Endothelial cell of umbilical vein (primary cell): Measurements from ENCODE around the gene F5. TPM values are rescaled to one million over a fixed set of nuclear protein-coding genes. Genes with fewer than 3 reads are reported as not detected.

Experiments used
- BruUV-seq: library from RNA; stranded (reverse); fragments of 400-500 nt; replicated peaks from 2 replicates; lab custom pipeline; 2021; lab: Mats Ljungman, UMichigan
- CTCF ChIA-PET: fragments of 300-600, 350-600 bp; sonication (Branson Sonifier 250); formaldehyde crosslinking; loops from one replicate; lab custom pipeline; 2021; ENCODE audit warnings: antibody characterized with exemption, inconsistent platforms; lab: Charles Lee
- POLR2A ChIA-PET: fragments of 300-600, 350-600 bp; sonication (Branson Sonifier 250); formaldehyde crosslinking; loops from one replicate; lab custom pipeline; 2021; ENCODE audit warnings: antibody characterized with exemption, inconsistent platforms; lab: Charles Lee
- DNase-seq: peaks from one replicate; pipeline ENCODE4 v3.0.0-alpha.2; 2011; ENCODE audit warnings: low read depth, low spot score
- FAIRE-seq: peaks from 2 replicates; lab custom pipeline; 2011; peaks lifted over from hg19 to GRCh38; lab: Jason Lieb, UNC
- H2AFZ ChIP-seq: 2 replicates; pipeline ENCODE4 v1.6.0; 2012; ENCODE audit warnings: low read depth, low read length, control low read depth, inconsistent platforms
- H3K27ac ChIP-seq: 2 replicates; pipeline ENCODE4 v1.5.1; 2011; ENCODE audit warnings: low read depth, mild to moderate bottlenecking, control low read depth, low read length, moderate library complexity; ENCODE audit not compliant: insufficient read depth
- H3K27me3 ChIP-seq, 2 experiments: 2 replicates each; pipeline versions ENCODE4 v1.6.0 to v1.6.1; 2011; ENCODE audit warnings: low read length in 2 of 2, mixed read lengths in 1 of 2; ENCODE audit not compliant: control insufficient read depth in 2 of 2, insufficient read depth in 2 of 2
- H3K36me3 ChIP-seq, 2 experiments: 2 replicates in 1 of 2; 3 replicates in 1 of 2; pipeline ENCODE4 v1.5.1; 2011; ENCODE audit warnings: low read length in 2 of 2, mild to moderate bottlenecking in 1 of 2, moderate library complexity in 1 of 2; ENCODE audit not compliant: control insufficient read depth in 2 of 2, insufficient read depth in 2 of 2; ENCODE audit errors: extremely low read depth in 1 of 2
- H3K4me1 ChIP-seq: 3 replicates; pipeline ENCODE4 v1.5.1; 2011; ENCODE audit warnings: mild to moderate bottlenecking, low read length; ENCODE audit not compliant: control insufficient read depth, insufficient read depth; ENCODE audit errors: extremely low read depth
- H3K4me2 ChIP-seq: 2 replicates; pipeline ENCODE4 v1.6.1; 2011; ENCODE audit warnings: low read length, control low read depth, mixed read lengths; ENCODE audit not compliant: insufficient read depth
- H3K4me3 ChIP-seq, 3 experiments: fragments of 200-600 bp in 1 of 3; sonication (generic), shearing (Covaris generic) in 1 of 3; replicated peaks in 1 of 3; 2 replicates each; pipeline ENCODE4 v1.5.1; 2011 to 2016; ENCODE audit warnings: control low read depth in 3 of 3, low read length in 3 of 3, mild to moderate bottlenecking in 2 of 3, inconsistent platforms in 1 of 3, low read depth in 1 of 3, moderate library complexity in 1 of 3; ENCODE audit not compliant: insufficient read depth in 1 of 3
- H3K79me2 ChIP-seq: 2 replicates; pipeline ENCODE4 v1.6.0; 2012; ENCODE audit warnings: low read length, inconsistent platforms; ENCODE audit not compliant: control insufficient read depth, insufficient read depth
- H3K9ac ChIP-seq: replicated peaks from 2 replicates; pipeline ENCODE3; 2011; ENCODE audit warnings: low read length, control low read depth; ENCODE audit not compliant: insufficient read depth; ENCODE audit errors: extremely low read depth
- H3K9me1 ChIP-seq: replicated peaks from 3 replicates; pipeline ENCODE4 v1.6.0; 2011; ENCODE audit warnings: mild to moderate bottlenecking, low read length; ENCODE audit not compliant: control insufficient read depth, insufficient read depth; ENCODE audit errors: extremely low read depth
- H3K9me3 ChIP-seq: replicated peaks from 2 replicates; pipeline ENCODE4 v1.5.1; 2012; ENCODE audit warnings: low read length, inconsistent platforms; ENCODE audit not compliant: control insufficient read depth, insufficient read depth
- H4K20me1 ChIP-seq: replicated peaks from 2 replicates; pipeline ENCODE3; 2011; ENCODE audit warnings: mild to moderate bottlenecking, low read length; ENCODE audit not compliant: control insufficient read depth, insufficient read depth; ENCODE audit errors: extremely low read depth
- EZH2 ChIP-seq: IDR thresholded peaks from 2 replicates; pipeline ENCODE4 v1.6.1; 2012; ENCODE audit warnings: borderline replicate concordance, low read depth, mild to moderate bottlenecking, moderate library complexity, low read length, inconsistent platforms; ENCODE audit not compliant: severe bottlenecking
- FOS ChIP-seq: IDR thresholded peaks from 2 replicates; pipeline ENCODE4 v1.6.1; 2011; ENCODE audit warnings: mild to moderate bottlenecking, low read length, moderate library complexity, borderline replicate concordance; ENCODE audit not compliant: insufficient read depth
- GATA2 ChIP-seq: IDR thresholded peaks from 2 replicates; pipeline ENCODE4 v1.7.0; 2011; ENCODE audit warnings: low read depth, mild to moderate bottlenecking, moderate library complexity, mixed read lengths, low read length; ENCODE audit not compliant: insufficient read length, insufficient read depth
- JUN ChIP-seq: IDR thresholded peaks from 2 replicates; pipeline ENCODE4 v1.6.1; 2011; ENCODE audit warnings: borderline replicate concordance, low read depth; ENCODE audit not compliant: insufficient read length, insufficient read depth
- MYC ChIP-seq: IDR thresholded peaks from one replicate; pipeline ENCODE4 v1.6.1; 2011; ENCODE audit warnings: mild to moderate bottlenecking, low read depth, low read length
- POLR2A ChIP-seq: IDR thresholded peaks from 2 replicates; pipeline ENCODE4 v1.6.1; 2012; ENCODE audit warnings: low read depth, mild to moderate bottlenecking, control low read depth, low read length
- POLR2AphosphoS5 ChIP-seq: IDR thresholded peaks from 2 replicates; pipeline ENCODE4 v1.6.1; 2012; ENCODE audit warnings: low read depth, mild to moderate bottlenecking, control low read depth, low read length, moderate library complexity; ENCODE audit not compliant: insufficient read depth
- dilution Hi-C: fragments of 300-500 bp; cut with MboI; formaldehyde crosslinking; loops from one replicate; pipeline ENCODE4 v1.15.0; 2019; ENCODE audit warnings: low sequenced_read_pairs; ENCODE audit not compliant: extremely low pct_ligation_motif_present
- intact Hi-C: fragments of 100-400 bp; cut with micrococcal nuclease; formaldehyde crosslinking; loops from one replicate; pipeline ENCODE4 v1.10.0; 2022
- polyA plus RNA-seq, 4 experiments: library from polyadenylated mRNA; depleted of rRNA in 3 of 4; stranded (reverse) in 3 of 4; unstranded in 1 of 4; fragments of >200 nt; gene quantifications; 2 replicates each; pipeline versions ENCODE4 v1.2.1 to v1.2.3, GENCODE V29; 2011 to 2012; ENCODE audit warnings: missing spikeins in 1 of 4
- total RNA-seq: library from RNA; stranded (reverse); gene quantifications from 2 replicates; pipeline ENCODE4 v1.2.3, GENCODE V29; 2021
- TF ChIP-seq, protein P1 (sequence below), 2 donors: IDR thresholded peaks; 1 replicate in 1 of 2; 2 replicates in 1 of 2; pipeline ENCODE4 v1.5.1; 2011; ENCODE audit warnings: low read length in 2 of 2, mild to moderate bottlenecking in 2 of 2, moderate library complexity in 2 of 2, control low read depth in 1 of 2, inconsistent platforms in 1 of 2, low read depth in 1 of 2; ENCODE audit not compliant: insufficient read depth in 1 of 2; ENCODE audit errors: extremely low read depth in 1 of 2
- TF ChIP-seq, protein P2 (sequence below): IDR thresholded peaks from 2 replicates; pipeline ENCODE4 v1.6.1; 2011; ENCODE audit not compliant: insufficient read depth, insufficient read length

The F5 gene
- total and polyA plus RNA-seq, 2 donors (not counting 3 experiments of a cell fraction or from before 2014, with no cell fraction given): not detected

GRCh38 chr1:169513208-169513607 is 73.1 kb downstream of the F5 start:
- Histone ChIP-seq H4K20me1 (no peaks in the 10 kb centered on the region), H3K79me2 (no peaks in the 10 kb centered on the region), H3K4me1 (peaks cover 33% of the 10 kb centered on the region), H3K36me3 (no peaks in the 10 kb centered on the region), H2AFZ (peak overlapping the region; percentile 21), H3K27ac (no peak overlapping the region), H3K4me3 (no peak overlapping the region), H3K9ac (no peak overlapping the region), H3K4me2 (no peak overlapping the region), H3K27me3 (no peaks in the 10 kb centered on the region), H3K9me3 (no peaks in the 10 kb centered on the region), H3K9me1 (no peaks in the 10 kb centered on the region)
- TF ChIP-seq, protein P1, sequence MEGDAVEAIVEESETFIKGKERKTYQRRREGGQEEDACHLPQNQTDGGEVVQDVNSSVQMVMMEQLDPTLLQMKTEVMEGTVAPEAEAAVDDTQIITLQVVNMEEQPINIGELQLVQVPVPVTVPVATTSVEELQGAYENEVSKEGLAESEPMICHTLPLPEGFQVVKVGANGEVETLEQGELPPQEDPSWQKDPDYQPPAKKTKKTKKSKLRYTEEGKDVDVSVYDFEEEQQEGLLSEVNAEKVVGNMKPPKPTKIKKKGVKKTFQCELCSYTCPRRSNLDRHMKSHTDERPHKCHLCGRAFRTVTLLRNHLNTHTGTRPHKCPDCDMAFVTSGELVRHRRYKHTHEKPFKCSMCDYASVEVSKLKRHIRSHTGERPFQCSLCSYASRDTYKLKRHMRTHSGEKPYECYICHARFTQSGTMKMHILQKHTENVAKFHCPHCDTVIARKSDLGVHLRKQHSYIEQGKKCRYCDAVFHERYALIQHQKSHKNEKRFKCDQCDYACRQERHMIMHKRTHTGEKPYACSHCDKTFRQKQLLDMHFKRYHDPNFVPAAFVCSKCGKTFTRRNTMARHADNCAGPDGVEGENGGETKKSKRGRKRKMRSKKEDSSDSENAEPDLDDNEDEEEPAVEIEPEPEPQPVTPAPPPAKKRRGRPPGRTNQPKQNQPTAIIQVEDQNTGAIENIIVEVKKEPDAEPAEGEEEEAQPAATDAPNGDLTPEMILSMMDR (IDR thresholded peaks at IDR 0.05; ENCODE audit: extremely low read depth in 1 of 2, insufficient read depth in 1 of 2, low read depth in 1 of 2, low read length in 2 of 2): no peak
- TF ChIP-seq POLR2AphosphoS5: no peak
- TF ChIP-seq GATA2: no peak
- TF ChIP-seq JUN: no peak
- TF ChIP-seq, protein P2, sequence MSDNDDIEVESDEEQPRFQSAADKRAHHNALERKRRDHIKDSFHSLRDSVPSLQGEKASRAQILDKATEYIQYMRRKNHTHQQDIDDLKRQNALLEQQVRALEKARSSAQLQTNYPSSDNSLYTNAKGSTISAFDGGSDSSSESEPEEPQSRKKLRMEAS: no peak
- no peak for TF ChIP-seq FOS
- TF ChIP-seq POLR2A: no peak
- no peak for TF ChIP-seq EZH2
- TF ChIP-seq MYC: no peak
- dilution Hi-C loops: no loop called here
- CTCF ChIA-PET: no interaction called here
- BruUV-seq: no TSS peak
- DNase-seq (no peak), FAIRE-seq (no peak)
- POLR2A ChIA-PET: no interaction called here
- intact Hi-C loops: no loop called here
